Natural killer cell (primary cell): ENCODE data around the gene SLC38A2. TPM values are rescaled to one million over a fixed set of nuclear protein-coding genes. Genes with fewer than 3 reads are reported as not detected.

Source experiments
- ATAC-seq, 3 donors: fragments of 150-1000 bp in 2 of 3; fragments of 200-7000 bp in 1 of 3; cut with Tn5 transposase; 1 replicate in 1 of 3; 2 replicates in 2 of 3; pipeline ENCODE4 v1.10.0; 2021; ENCODE audit warnings: mild to moderate bottlenecking in 2 of 3, moderate library complexity in 2 of 3
- DNase-seq, 2 donors: peaks; one replicate each; pipeline versions ENCODE4 v3.0.0 to v3.0.0-alpha.2; 2013 to 2021; ENCODE audit warnings: mixed read lengths in 1 of 2
- H3K27ac ChIP-seq: one replicate; pipeline ENCODE4 v1.5.1; 2013; ENCODE audit warnings: mild to moderate bottlenecking, low read length
- H3K27me3 ChIP-seq: one replicate; pipeline ENCODE4 v1.6.1; 2013; ENCODE audit warnings: low read length; ENCODE audit not compliant: control insufficient read depth, insufficient read depth
- H3K36me3 ChIP-seq: one replicate; pipeline ENCODE4 v1.6.1; 2013; ENCODE audit warnings: low read length; ENCODE audit not compliant: control insufficient read depth, insufficient read depth
- H3K4me1 ChIP-seq: one replicate; pipeline ENCODE4 v1.6.1; 2013; ENCODE audit warnings: low read length; ENCODE audit not compliant: control insufficient read depth, insufficient read depth
- H3K4me3 ChIP-seq: one replicate; pipeline ENCODE4 v1.5.1; 2013; ENCODE audit warnings: low read length
- H3K9me3 ChIP-seq: one replicate; pipeline ENCODE4 v1.6.1; 2013; ENCODE audit warnings: low read length; ENCODE audit not compliant: control insufficient read depth, insufficient read depth
- H3K27ac Mint-ChIP-seq, 2 donors: one replicate each; pipeline ENCODE4 v1.8.0; 2022; ENCODE audit warnings: mild to moderate bottlenecking in 2 of 2, mixed read lengths in 2 of 2, moderate library complexity in 1 of 2
- H3K27me3 Mint-ChIP-seq, 2 donors: one replicate each; pipeline ENCODE4 v1.8.0; 2022; ENCODE audit warnings: low read depth in 2 of 2, mixed read lengths in 2 of 2
- H3K36me3 Mint-ChIP-seq: one replicate; pipeline ENCODE4 v1.8.0; 2022; ENCODE audit warnings: mixed read lengths
- H3K4me1 Mint-ChIP-seq, 2 donors: one replicate each; pipeline ENCODE4 v1.8.0; 2022; ENCODE audit warnings: mixed read lengths in 2 of 2
- H3K4me3 Mint-ChIP-seq: one replicate; pipeline ENCODE4 v1.8.0; 2022; ENCODE audit warnings: mild to moderate bottlenecking, moderate library complexity, mixed read lengths
- H3K9me3 Mint-ChIP-seq, 2 donors: one replicate each; pipeline ENCODE4 v1.8.0; 2022; ENCODE audit warnings: mixed read lengths in 2 of 2
- CTCF ChIP-seq: fragments of 200-600 bp; IDR thresholded peaks from one replicate; pipeline ENCODE4 v1.8.0; 2022; ENCODE audit warnings: antibody characterized with exemption
- WGBS: methylation state at CpG from one replicate; pipeline ENCODE4 v1.1.7; 2013; ENCODE audit warnings: missing lambda C conversion rate; ENCODE audit not compliant: insufficient coverage; 5-methylcytosine and 5-hydroxymethylcytosine counted together
- intact Hi-C: fragments of 100-400 bp; cut with micrococcal nuclease; formaldehyde crosslinking; loops from one replicate; pipeline ENCODE4 v1.14.2; 2022
- total RNA-seq, 4 donors: library from RNA; stranded (reverse); fragments of 120-200 nt in 1 of 4; gene quantifications; one replicate each; pipeline versions ENCODE4 v1.2.3 to v1.2.4, GENCODE V29; 2013 to 2022

The SLC38A2 gene
- total RNA-seq, 3 donors from 2014 or later (not counting 1 experiment from before 2014, with no cell fraction given), result 131 to 241 (median 167) TPM

DNA sequence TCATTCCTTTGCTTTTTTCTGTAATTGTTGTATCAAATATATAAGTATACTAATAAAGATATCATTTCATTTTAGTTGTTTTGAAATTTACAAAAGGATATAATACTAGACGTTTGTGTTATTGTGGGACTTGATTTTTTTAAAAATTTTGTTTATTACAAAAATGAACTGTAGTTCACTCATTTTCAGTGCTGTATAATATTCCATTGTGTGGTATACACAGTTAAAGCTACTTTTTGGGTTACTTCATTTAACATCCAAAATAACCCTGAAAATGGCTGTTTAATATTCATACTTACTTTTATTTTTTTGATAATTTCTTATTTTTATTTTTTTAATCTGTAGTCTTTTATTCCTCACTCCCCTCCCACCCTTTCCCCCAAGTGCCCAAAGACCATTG is 21.4 kb downstream of the SLC38A2 start:
- no peak overlapping the region for H3K4me3 ChIP-seq
- H3K27me3 Mint-ChIP-seq, result no peaks in the 10 kb centered on the region
- H3K4me1 Mint-ChIP-seq, result peaks cover 12 to 19% of the 10 kb centered on the region in 2 donors
- H3K4me3 Mint-ChIP-seq, result no peak overlapping the region
- no peaks in the 10 kb centered on the region for H3K36me3 ChIP-seq
- no peak for TF ChIP-seq CTCF
- no peak overlapping the region for H3K27ac ChIP-seq
- no peaks in the 10 kb centered on the region for H3K4me1 ChIP-seq
- H3K27me3 ChIP-seq, result no peaks in the 10 kb centered on the region
- no peaks in the 10 kb centered on the region for H3K36me3 Mint-ChIP-seq
- WGBS, result no CpG with 5 or more reads among the region's 1 CpG
- DNase-seq (no peak), ATAC-seq (no peak)
- no peaks in the 10 kb centered on the region for H3K9me3 ChIP-seq
- intact Hi-C loops, result no loop called here
- no peaks in the 10 kb centered on the region for H3K9me3 Mint-ChIP-seq
- no peak overlapping the region for H3K27ac Mint-ChIP-seq

DNA sequence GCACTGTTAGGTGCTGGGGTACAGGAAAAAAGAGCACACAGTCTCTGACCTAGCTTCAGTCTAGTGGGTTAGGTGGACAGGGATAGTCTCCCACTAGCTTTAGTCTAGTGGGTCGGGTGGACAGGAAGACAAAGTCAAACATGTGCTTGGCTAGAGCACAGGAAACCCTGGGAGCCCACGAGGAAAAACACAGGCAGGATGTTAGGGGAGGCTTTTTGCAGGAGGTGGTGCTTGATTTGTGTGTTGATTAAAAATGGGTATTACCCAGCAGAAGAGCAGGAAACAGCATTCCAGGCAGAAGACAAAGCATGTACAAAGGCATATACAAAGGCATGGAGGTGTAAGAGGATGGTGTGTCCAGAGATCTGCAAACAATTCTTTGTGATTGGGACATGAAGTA is 23.3 kb downstream of the SLC38A2 start:
- Histone ChIP-seq H3K27me3 (no peaks in the 10 kb centered on the region), H3K9me3 (no peaks in the 10 kb centered on the region), H3K4me1 (no peaks in the 10 kb centered on the region), H3K4me3 (no peak overlapping the region), H3K27ac (no peak overlapping the region), H3K36me3 (no peaks in the 10 kb centered on the region)
- Mint-ChIP-seq H3K27ac (no peak overlapping the region), H3K27me3 (no peaks in the 10 kb centered on the region), H3K36me3 (no peaks in the 10 kb centered on the region), H3K4me3 (no peak overlapping the region), H3K4me1 (peaks cover 10 to 16% of the 10 kb centered on the region in 2 donors), H3K9me3 (no peaks in the 10 kb centered on the region)
- no peak for TF ChIP-seq CTCF
- WGBS, result 13% methylated on average over 2 of the region's 2 CpGs
- no peak for DNase-seq
- intact Hi-C loops, result no loop called here
- ATAC-seq, result no peak

DNA sequence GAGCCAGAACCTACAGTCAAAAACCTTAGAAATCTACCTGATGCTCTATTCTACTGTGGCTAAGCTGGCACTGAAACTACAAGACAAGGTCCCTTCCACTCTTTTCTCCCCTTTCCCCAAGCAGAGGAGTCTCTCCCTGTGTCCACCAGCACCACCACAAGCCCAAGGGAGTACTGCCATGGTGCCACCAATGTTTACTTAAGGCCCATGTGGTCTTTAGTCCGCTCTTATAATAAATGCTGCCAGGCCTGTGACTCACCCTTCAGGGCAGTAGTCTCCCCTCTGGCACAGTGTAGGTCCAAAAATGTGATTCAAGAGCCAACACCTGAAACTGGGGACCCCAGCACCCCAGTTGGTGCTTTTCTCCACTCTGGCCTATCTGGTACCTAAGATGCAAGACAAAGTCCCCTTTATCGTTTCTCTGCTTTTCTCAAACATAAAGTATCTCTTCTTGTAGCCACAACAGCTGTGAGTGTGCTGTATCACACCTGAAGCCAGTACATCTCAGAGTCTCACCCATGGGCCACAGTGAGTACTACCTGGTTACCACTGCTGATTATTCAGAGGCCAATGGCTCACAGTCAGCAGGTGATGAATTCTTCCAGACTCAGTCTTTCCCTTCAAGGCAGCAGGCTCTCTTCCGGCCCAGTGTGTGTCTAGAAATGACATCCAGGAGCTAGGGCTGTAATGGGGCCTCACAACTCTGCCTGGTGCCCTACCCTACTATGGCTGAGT is 29.3 kb downstream of the SLC38A2 start:
- H3K27ac ChIP-seq, result no peak overlapping the region
- no peak for TF ChIP-seq CTCF
- ATAC-seq, result no peak
- H3K36me3 ChIP-seq, result no peaks in the 10 kb centered on the region
- no peaks in the 10 kb centered on the region for H3K4me1 ChIP-seq
- intact Hi-C loops, result no loop called here
- peaks cover 0 to 4% of the 10 kb centered on the region in 2 donors for H3K4me1 Mint-ChIP-seq
- no peak for DNase-seq
- no peak overlapping the region for H3K27ac Mint-ChIP-seq
- no peaks in the 10 kb centered on the region for H3K27me3 ChIP-seq
- H3K9me3 Mint-ChIP-seq, result no peaks in the 10 kb centered on the region
- no peak overlapping the region for H3K4me3 ChIP-seq
- H3K9me3 ChIP-seq, result no peaks in the 10 kb centered on the region
- peaks cover 8 to 19% of the 10 kb centered on the region in 2 donors for H3K27me3 Mint-ChIP-seq
- 93% methylated on average over 3 of the region's 3 CpGs for WGBS
- no peaks in the 10 kb centered on the region for H3K36me3 Mint-ChIP-seq
- no peak overlapping the region for H3K4me3 Mint-ChIP-seq

GRCh38 chr12:46342562-46343033 is 30.0 kb downstream of the SLC38A2 start:
- H3K9me3 ChIP-seq, result no peaks in the 10 kb centered on the region
- H3K9me3 Mint-ChIP-seq, result no peaks in the 10 kb centered on the region
- peak; percentile 66 for TF ChIP-seq CTCF
- ATAC-seq (peak; percentile 46 to 80 (median 63)), DNase-seq (peak in 1 of 2 donors; percentile 69)
- WGBS, result 72% methylated on average over 3 of the region's 3 CpGs
- no peak overlapping the region for H3K4me3 Mint-ChIP-seq
- no peak overlapping the region for H3K27ac Mint-ChIP-seq
- no peaks in the 10 kb centered on the region for H3K4me1 ChIP-seq
- peaks cover 0 to 4% of the 10 kb centered on the region in 2 donors for H3K4me1 Mint-ChIP-seq
- no peaks in the 10 kb centered on the region for H3K36me3 Mint-ChIP-seq
- H3K36me3 ChIP-seq, result no peaks in the 10 kb centered on the region
- peaks cover 8 to 19% of the 10 kb centered on the region in 2 donors for H3K27me3 Mint-ChIP-seq
- H3K27me3 ChIP-seq, result no peaks in the 10 kb centered on the region
- no peak overlapping the region for H3K4me3 ChIP-seq
- no peak overlapping the region for H3K27ac ChIP-seq
- intact Hi-C loops, result loop anchor here (1.0 kb wide), 3 partner anchors 592 to 679 kb away; no protein-coding TSS in a partner anchor
